Activated CD4-positive, alpha-beta T cell treated with anti-CD3 and anti-CD28 coated beads, Interleukin-2, amount 10 ng/mL, durations not matched to agents 7 days and 5 days (primary cell): ENCODE measurements around the gene PLCG2. TPM values are rescaled to one million over a fixed set of nuclear protein-coding genes. Genes with fewer than 3 reads are reported as not detected.
"Not testable (repeated sequence)": the region's sequence is repeated elsewhere in the genome, so short reads cannot be mapped to it uniquely, and the experiment has no call there.

Source experiments
- CTCF ChIA-PET: fragments of 350-600 bp; sonication (Branson Sonifier 250); formaldehyde crosslinking; loops from one replicate; lab custom pipeline; 2021; ENCODE audit warnings: antibody characterized with exemption; lab: Charles Lee
- POLR2A ChIA-PET: fragments of 350-600 bp; sonication (Branson Sonifier 250); formaldehyde crosslinking; loops from one replicate; lab custom pipeline; 2021; ENCODE audit warnings: antibody characterized with exemption; lab: Charles Lee
- DNase-seq: peaks from one replicate; pipeline ENCODE4 v3.0.0-alpha.2; 2020
- H3K27ac Mint-ChIP-seq: one replicate; pipeline ENCODE4 v1.8.0; 2021; ENCODE audit warnings: mild to moderate bottlenecking, moderate library complexity, mixed read lengths
- H3K27me3 Mint-ChIP-seq: one replicate; pipeline ENCODE4 v1.8.0; 2021; ENCODE audit warnings: mixed read lengths
- H3K36me3 Mint-ChIP-seq: one replicate; pipeline ENCODE4 v1.8.0; 2021; ENCODE audit warnings: low read depth, mixed read lengths
- H3K4me1 Mint-ChIP-seq: one replicate; pipeline ENCODE4 v1.8.0; 2021; ENCODE audit warnings: mixed read lengths
- H3K4me3 Mint-ChIP-seq: one replicate; pipeline ENCODE4 v1.8.0; 2021; ENCODE audit warnings: mild to moderate bottlenecking, moderate library complexity, mixed read lengths
- H3K9me3 Mint-ChIP-seq: one replicate; pipeline ENCODE4 v1.8.0; 2021; ENCODE audit warnings: mixed read lengths
- total RNA-seq, 2 experiments: library from RNA; stranded (reverse); gene quantifications; one replicate each; pipeline ENCODE4 v1.2.3, GENCODE V29; 2021

PLCG2 gene
- total RNA-seq, 2 experiments from 2014 or later, result 2.6 to 3.1 TPM

- peaks cover 4% of the 10 kb centered on the region for H3K4me1 Mint-ChIP-seq
- H3K27me3 Mint-ChIP-seq, result peaks cover 5% of the 10 kb centered on the region
- CTCF ChIA-PET, result no interaction called here
- POLR2A ChIA-PET, result interaction anchor here (0.6 to 1.0 kb wide), 2 partner anchors 62 to 116 kb away, joined by 3 to 4 read pairs; no protein-coding TSS in a partner anchor
- no peaks in the 10 kb centered on the region for H3K9me3 Mint-ChIP-seq
- no peak overlapping the region for H3K27ac Mint-ChIP-seq
- DNase-seq, result no peak
- H3K36me3 Mint-ChIP-seq, result no peaks in the 10 kb centered on the region
- H3K4me3 Mint-ChIP-seq, result no peak overlapping the region
Observed at GRCh38 chr16:81758376-81758775, 20.7 kb upstream of the PLCG2 start.

- peaks cover 12% of the 10 kb centered on the region for H3K27me3 Mint-ChIP-seq
- POLR2A ChIA-PET, H3K9me3 Mint-ChIP-seq, DNase-seq, H3K4me3 Mint-ChIP-seq, H3K4me1 Mint-ChIP-seq, H3K36me3 Mint-ChIP-seq, CTCF ChIA-PET, H3K27ac Mint-ChIP-seq: not testable (repeated sequence)
Observed at GRCh38 chr16:81762322-81762721, 16.8 kb upstream of the PLCG2 start.

- Mint-ChIP-seq H3K27me3 (peaks cover 7% of the 10 kb centered on the region), H3K27ac (no peak overlapping the region), H3K4me3 (no peak overlapping the region), H3K4me1 (no peaks in the 10 kb centered on the region), H3K9me3 (no peaks in the 10 kb centered on the region), H3K36me3 (no peaks in the 10 kb centered on the region)
- CTCF ChIA-PET, result no interaction called here
- POLR2A ChIA-PET, result no interaction called here
- DNase-seq, result no peak
Observed at GRCh38 chr16:81765111-81765919, 13.8 kb upstream of the PLCG2 start.

- Mint-ChIP-seq H3K27ac (no peak overlapping the region), H3K4me3 (no peak overlapping the region), H3K4me1 (peaks cover under 1% of the 10 kb centered on the region), H3K27me3 (peaks cover 7% of the 10 kb centered on the region), H3K9me3 (no peaks in the 10 kb centered on the region), H3K36me3 (no peaks in the 10 kb centered on the region)
- ChIA-PET CTCF (no interaction called here), POLR2A (no interaction called here)
- no peak for DNase-seq
Observed at GRCh38 chr16:81765969-81766368, 13.1 kb upstream of the PLCG2 start.

GRCh38 chr16:81767987-81768592, 11.0 kb upstream of the PLCG2 start:
- Mint-ChIP-seq H3K27ac (no peak overlapping the region), H3K4me1 (peaks cover 2% of the 10 kb centered on the region), H3K36me3 (no peaks in the 10 kb centered on the region), H3K4me3 (no peak overlapping the region), H3K27me3 (peaks cover 7% of the 10 kb centered on the region), H3K9me3 (no peaks in the 10 kb centered on the region)
- DNase-seq, result no peak
- POLR2A ChIA-PET, result no interaction called here
- CTCF ChIA-PET, result interaction anchor here (0.5 to 1.1 kb wide), 3 partner anchors 12 to 195 kb away, joined by 3 to 6 read pairs (median 3); no protein-coding TSS in a partner anchor

GRCh38 chr16:81770008-81770407, 9.1 kb upstream of the PLCG2 start:
- Mint-ChIP-seq H3K4me3 (no peak overlapping the region), H3K9me3 (no peaks in the 10 kb centered on the region), H3K27me3 (peaks cover 7% of the 10 kb centered on the region), H3K27ac (no peak overlapping the region), H3K4me1 (peaks cover 2% of the 10 kb centered on the region), H3K36me3 (no peaks in the 10 kb centered on the region)
- CTCF ChIA-PET, result no interaction called here
- POLR2A ChIA-PET, result no interaction called here
- no peak for DNase-seq

GRCh38 chr16:81774348-81774747, 4.7 kb upstream of the PLCG2 start:
- H3K27ac Mint-ChIP-seq, result no peak overlapping the region
- CTCF ChIA-PET, result interaction anchor here (0.9 kb wide), 1 partner anchor 61 kb away, joined by 3 read pairs; no protein-coding TSS in a partner anchor

GRCh38 chr16:81775570-81775969, 3.5 kb upstream of the PLCG2 start:
- CTCF ChIA-PET, result interaction anchor here (0.6 kb wide), 1 partner anchor 34 kb away, joined by 5 read pairs; no protein-coding TSS in a partner anchor
- no peak overlapping the region for H3K4me3 Mint-ChIP-seq

More at GRCh38 chr16:81774348-81774747, 4.7 kb upstream of the PLCG2 start:
- Mint-ChIP-seq H3K36me3 (no peaks in the 10 kb centered on the region), H3K27me3 (peaks cover 30% of the 10 kb centered on the region), H3K4me1 (peaks cover 5% of the 10 kb centered on the region), H3K4me3 (no peak overlapping the region), H3K9me3 (no peaks in the 10 kb centered on the region)
- POLR2A ChIA-PET, result no interaction called here
- DNase-seq, result no peak

GRCh38 chr16:81778231-81778630, 860 bp upstream of the PLCG2 start:
- Mint-ChIP-seq H3K4me1 (peaks cover 7% of the 10 kb centered on the region), H3K27me3 (peaks cover 52% of the 10 kb centered on the region), H3K27ac (no peak overlapping the region), H3K9me3 (no peaks in the 10 kb centered on the region), H3K4me3 (peak overlapping the region; percentile 70), H3K36me3 (no peaks in the 10 kb centered on the region)
- ChIA-PET CTCF (interaction anchor here (0.6 to 1.3 kb wide), 6 partner anchors 9 to 49 kb away, joined by 3 to 6 read pairs (median 4); no protein-coding TSS in a partner anchor), POLR2A (no interaction called here)
- DNase-seq, result no peak

More at GRCh38 chr16:81775570-81775969, 3.5 kb upstream of the PLCG2 start:
- no peaks in the 10 kb centered on the region for H3K36me3 Mint-ChIP-seq
- no peaks in the 10 kb centered on the region for H3K9me3 Mint-ChIP-seq
- DNase-seq, result no peak
- peaks cover 9% of the 10 kb centered on the region for H3K4me1 Mint-ChIP-seq
- POLR2A ChIA-PET, result no interaction called here
- H3K27me3 Mint-ChIP-seq, result peaks cover 41% of the 10 kb centered on the region
- no peak overlapping the region for H3K27ac Mint-ChIP-seq

GRCh38 chr16:81779536-81780320, 637 bp downstream of the PLCG2 start:
- DNase-seq, result no peak
- no peaks in the 10 kb centered on the region for H3K9me3 Mint-ChIP-seq
- ChIA-PET POLR2A (no interaction called here), CTCF (interaction anchor here (0.9 to 1.9 kb wide), 4 partner anchors 8 to 69 kb away, joined by 4 to 6 read pairs (median 4); no protein-coding TSS in a partner anchor)
- peaks cover 7% of the 10 kb centered on the region for H3K4me1 Mint-ChIP-seq
- peaks cover 54% of the 10 kb centered on the region for H3K27me3 Mint-ChIP-seq
- H3K4me3 Mint-ChIP-seq, result peak overlapping the region; percentile 79
- no peaks in the 10 kb centered on the region for H3K36me3 Mint-ChIP-seq
- H3K27ac Mint-ChIP-seq, result no peak overlapping the region

- no peak overlapping the region for H3K27ac Mint-ChIP-seq
- no peaks in the 10 kb centered on the region for H3K9me3 Mint-ChIP-seq
- H3K4me1 Mint-ChIP-seq, result peaks cover 7% of the 10 kb centered on the region
- DNase-seq, result no peak
- CTCF ChIA-PET, result interaction anchor here (0.9 to 1.9 kb wide), 4 partner anchors 9 to 70 kb away, joined by 4 to 6 read pairs (median 4); no protein-coding TSS in a partner anchor
- POLR2A ChIA-PET, result no interaction called here
- H3K4me3 Mint-ChIP-seq, result peak overlapping the region; percentile 79
- no peaks in the 10 kb centered on the region for H3K36me3 Mint-ChIP-seq
- peaks cover 52% of the 10 kb centered on the region for H3K27me3 Mint-ChIP-seq
Observed at GRCh38 chr16:81780350-81780749, 1.3 kb downstream of the PLCG2 start.

GRCh38 chr16:81782236-81782635, 3.1 kb downstream of the PLCG2 start:
- no peak for DNase-seq
- Mint-ChIP-seq H3K27ac (no peak overlapping the region), H3K36me3 (no peaks in the 10 kb centered on the region), H3K9me3 (no peaks in the 10 kb centered on the region), H3K27me3 (peaks cover 39% of the 10 kb centered on the region), H3K4me3 (no peak overlapping the region), H3K4me1 (peaks cover 7% of the 10 kb centered on the region)
- ChIA-PET CTCF (interaction anchor here (0.5 to 2.3 kb wide), 3 partner anchors 9 to 272 kb away, joined by 3 to 6 read pairs (median 3); no protein-coding TSS in a partner anchor), POLR2A (no interaction called here)
